ENCODE measurements around the gene ZNF462.

Gene ZNF462

GRCh38 chr9:106958955-106959657 is 96.1 kb downstream of the ZNF462 start:
- TF ChIP-seq ZFX (IDR thresholded peaks at IDR 0.05), result no peak
- no peak overlapping the region for H3K27ac ChIP-seq

- no peak overlapping the region for H3K27ac ChIP-seq
- TF ChIP-seq CTCF (conservative IDR thresholded peaks at IDR 0.05), result no peak
- TF ChIP-seq ZFX (IDR thresholded peaks at IDR 0.05), result no peak
Measured at GRCh38 chr9:106960258-106960657, 97.3 kb downstream of the ZNF462 start.

- no peak overlapping the region for H3K27ac ChIP-seq
- no peak for TF ChIP-seq ZFX (IDR thresholded peaks at IDR 0.05)
- no peak for TF ChIP-seq CTCF (conservative IDR thresholded peaks at IDR 0.05)
Measured at GRCh38 chr9:106961623-106962022, 98.7 kb downstream of the ZNF462 start.

- TF ChIP-seq ZFX (IDR thresholded peaks at IDR 0.05) (no peak), CTCF (conservative IDR thresholded peaks at IDR 0.05) (no peak)
- no peak overlapping the region for H3K27ac ChIP-seq
Measured at GRCh38 chr9:106962122-106962521, 99.2 kb downstream of the ZNF462 start.

GRCh38 chr9:106962615-106963363 is 99.8 kb downstream of the ZNF462 start:
- no peak overlapping the region for H3K27ac ChIP-seq
- TF ChIP-seq CTCF (conservative IDR thresholded peaks at IDR 0.05) (no peak), ZFX (IDR thresholded peaks at IDR 0.05) (no peak)

- H3K27ac ChIP-seq, result no peak overlapping the region
- TF ChIP-seq ZFX (IDR thresholded peaks at IDR 0.05), result no peak
- no peak for TF ChIP-seq CTCF (conservative IDR thresholded peaks at IDR 0.05)
Measured at GRCh38 chr9:106963684-106964083, 100.7 kb downstream of the ZNF462 start.

- TF ChIP-seq ZFX (IDR thresholded peaks at IDR 0.05) (no peak), CTCF (conservative IDR thresholded peaks at IDR 0.05) (no peak)
- H3K27ac ChIP-seq, result no peak overlapping the region
Measured at GRCh38 chr9:106964329-106964728, 101.4 kb downstream of the ZNF462 start.
